H9 (cell line): ENCODE results near the gene MOB3A. TPM values are rescaled to one million over a fixed set of nuclear protein-coding genes. Genes with fewer than 3 reads are reported as not detected.

ENCODE experiments used
- DNase-seq: peaks from one replicate; pipeline ENCODE4 v3.0.0-alpha.2; 2017
- H2AFZ ChIP-seq: one replicate; pipeline ENCODE4 v1.6.1; 2013; ENCODE audit warnings: mild to moderate bottlenecking, low read length, control low read depth, moderate library complexity
- H2AK5ac ChIP-seq: 2 replicates; pipeline ENCODE4 v1.6.1; 2013; ENCODE audit warnings: low read length, control low read depth, mixed read lengths; ENCODE audit not compliant: insufficient read length
- H2BK120ac ChIP-seq: one replicate; pipeline ENCODE4 v1.6.1; 2013; ENCODE audit warnings: low read depth, mild to moderate bottlenecking, low read length, control low read depth, inconsistent platforms; ENCODE audit not compliant: poor library complexity, severe bottlenecking
- H2BK12ac ChIP-seq: 2 replicates; pipeline ENCODE4 v1.6.1; 2013; ENCODE audit warnings: low read length, control low read depth, mixed read lengths, low read depth; ENCODE audit not compliant: insufficient read length
- H2BK15ac ChIP-seq: 2 replicates; pipeline ENCODE4 v1.6.1; 2013; ENCODE audit warnings: low read depth, low read length, control low read depth
- H2BK20ac ChIP-seq: one replicate; pipeline ENCODE4 v1.6.1; 2013; ENCODE audit warnings: low read depth, mild to moderate bottlenecking, low read length, control low read depth, inconsistent platforms; ENCODE audit not compliant: poor library complexity, severe bottlenecking
- H2BK5ac ChIP-seq: 2 replicates; pipeline ENCODE4 v1.6.1; 2013; ENCODE audit warnings: low read length, control low read depth, mixed read lengths; ENCODE audit not compliant: insufficient read length
- H3K14ac ChIP-seq: 2 replicates; pipeline ENCODE4 v1.6.1; 2013; ENCODE audit warnings: low read length, control low read depth; ENCODE audit not compliant: insufficient read depth
- H3K18ac ChIP-seq: 2 replicates; pipeline ENCODE4 v1.6.1; 2013; ENCODE audit warnings: low read depth, mild to moderate bottlenecking, mixed read lengths, low read length, control low read depth; ENCODE audit not compliant: insufficient read length
- H3K23ac ChIP-seq: 2 replicates; pipeline ENCODE4 v1.6.1; 2013; ENCODE audit warnings: low read length, control low read depth, mixed read lengths, low read depth; ENCODE audit not compliant: insufficient read length
- H3K23me2 ChIP-seq: 2 replicates; pipeline ENCODE4 v1.6.1; 2013; ENCODE audit warnings: low read depth, mild to moderate bottlenecking, mixed read lengths, low read length, control low read depth; ENCODE audit not compliant: insufficient read length, poor library complexity, severe bottlenecking
- H3K27ac ChIP-seq: 2 replicates; pipeline ENCODE4 v1.5.1; 2013; ENCODE audit warnings: low read length, control low read depth, mixed read lengths, low read depth; ENCODE audit not compliant: insufficient read length
- H3K27me3 ChIP-seq: 2 replicates; pipeline ENCODE4 v1.6.1; 2013; ENCODE audit warnings: low read length, control low read depth, inconsistent platforms; ENCODE audit not compliant: insufficient read depth
- H3K4ac ChIP-seq: 2 replicates; pipeline ENCODE4 v1.6.1; 2013; ENCODE audit warnings: low read depth, mild to moderate bottlenecking, control low read depth, inconsistent platforms, low read length, moderate library complexity
- H3K4me1 ChIP-seq: 2 replicates; pipeline ENCODE4 v1.6.1; 2013; ENCODE audit warnings: low read length, control low read depth, inconsistent platforms; ENCODE audit not compliant: insufficient read depth
- H3K4me2 ChIP-seq: 2 replicates; pipeline ENCODE4 v1.6.1; 2013; ENCODE audit warnings: low read length, control low read depth, mixed read lengths; ENCODE audit not compliant: insufficient read length, insufficient read depth
- H3K56ac ChIP-seq: 2 replicates; pipeline ENCODE4 v1.6.1; 2013; ENCODE audit warnings: low read depth, mild to moderate bottlenecking, mixed read lengths, low read length, control low read depth; ENCODE audit not compliant: insufficient read length
- H3K79me1 ChIP-seq: 2 replicates; pipeline ENCODE4 v1.6.1; 2013; ENCODE audit warnings: low read depth, mild to moderate bottlenecking, moderate library complexity, low read length, control low read depth, inconsistent platforms; ENCODE audit not compliant: insufficient read depth, poor library complexity, severe bottlenecking
- H3K79me2 ChIP-seq: 2 replicates; pipeline ENCODE4 v1.6.1; 2013; ENCODE audit warnings: low read length, control low read depth, inconsistent platforms; ENCODE audit not compliant: insufficient read depth
- H3K9ac ChIP-seq: 2 replicates; pipeline ENCODE4 v1.6.1; 2013; ENCODE audit warnings: low read length, control low read depth, mixed read lengths; ENCODE audit not compliant: insufficient read length; ENCODE audit errors: extremely low read depth
- H3K9me3 ChIP-seq: one replicate; pipeline ENCODE4 v1.6.1; 2013; ENCODE audit warnings: low read depth, low read length, inconsistent platforms; ENCODE audit not compliant: control insufficient read depth
- H3T11ph ChIP-seq: one replicate; pipeline ENCODE4 v1.6.1; 2013; ENCODE audit warnings: mild to moderate bottlenecking, low read length, control low read depth, inconsistent platforms
- H4K20me1 ChIP-seq: one replicate; pipeline ENCODE4 v1.6.1; 2013; ENCODE audit not compliant: control insufficient read depth, insufficient read length, insufficient read depth
- H4K5ac ChIP-seq: 2 replicates; pipeline ENCODE4 v1.6.1; 2013; ENCODE audit warnings: low read depth, mild to moderate bottlenecking, mixed read lengths, low read length, control low read depth; ENCODE audit not compliant: insufficient read length
- H4K8ac ChIP-seq: replicated peaks from 2 replicates; pipeline ENCODE4 v1.6.1; 2013; ENCODE audit warnings: low read length, control low read depth, mixed read lengths, low read depth; ENCODE audit not compliant: insufficient read length
- H4K91ac ChIP-seq: 2 replicates; pipeline ENCODE4 v1.6.1; 2013; ENCODE audit warnings: low read depth, mild to moderate bottlenecking, moderate library complexity, mixed read lengths, low read length, control low read depth; ENCODE audit not compliant: insufficient read length
- H3K27ac Mint-ChIP-seq, 3 experiments: 2 replicates in 2 of 3; 3 replicates in 1 of 3; pipeline ENCODE4 v1.8.0; 2020 to 2021; ENCODE audit warnings: mixed read lengths in 3 of 3, mild to moderate bottlenecking in 1 of 3, moderate library complexity in 1 of 3
- H3K27me3 Mint-ChIP-seq: 2 replicates; pipeline ENCODE4 v1.8.0; 2021; ENCODE audit warnings: low read depth, mild to moderate bottlenecking, moderate library complexity, mixed read lengths
- H3K36me3 Mint-ChIP-seq, 3 experiments: 2 replicates in 2 of 3; 3 replicates in 1 of 3; pipeline ENCODE4 v1.8.0; 2020 to 2021; ENCODE audit warnings: low read depth in 3 of 3, mixed read lengths in 3 of 3; ENCODE audit not compliant: insufficient read depth in 1 of 3
- H3K4me1 Mint-ChIP-seq, 2 experiments: 2 replicates each; pipeline ENCODE4 v1.8.0; 2020; ENCODE audit warnings: mixed read lengths in 2 of 2
- H3K4me3 Mint-ChIP-seq, 2 experiments: 2 replicates in 1 of 2; 3 replicates in 1 of 2; pipeline ENCODE4 v1.8.0; 2020 to 2021; ENCODE audit warnings: mild to moderate bottlenecking in 2 of 2, mixed read lengths in 2 of 2, moderate library complexity in 1 of 2
- H3K9me3 Mint-ChIP-seq, 2 experiments: 2 replicates in 1 of 2; 3 replicates in 1 of 2; pipeline ENCODE4 v1.8.0; 2020; ENCODE audit warnings: mild to moderate bottlenecking in 2 of 2, mixed read lengths in 2 of 2, moderate library complexity in 1 of 2
- WGBS: extraction: QIAGEN DNeasy Blood & Tissue Kit; methylation state at CpG from one replicate; pipeline ENCODE4 v1.1.7; 2013; ENCODE audit warnings: missing lambda C conversion rate, low lambda C conversion rate, mixed read lengths; ENCODE audit not compliant: insufficient read length; ENCODE audit errors: extremely low coverage; 5-methylcytosine and 5-hydroxymethylcytosine counted together
- total RNA-seq: library from RNA; stranded (reverse); gene quantifications from 2 replicates; pipeline ENCODE4 v1.2.1, GENCODE V29; 2021
- TF ChIP-seq, protein P1 (sequence below): fragments of 200-600 bp; sonication (generic); conservative IDR thresholded peaks from 3 replicates; pipeline ENCODE4 v1.8.0; 2021; ENCODE audit warnings: antibody characterized with exemption, mild to moderate bottlenecking

MOB3A gene
- total RNA-seq, 1 experiment from 2014 or later: 11.5 TPM

DNA sequence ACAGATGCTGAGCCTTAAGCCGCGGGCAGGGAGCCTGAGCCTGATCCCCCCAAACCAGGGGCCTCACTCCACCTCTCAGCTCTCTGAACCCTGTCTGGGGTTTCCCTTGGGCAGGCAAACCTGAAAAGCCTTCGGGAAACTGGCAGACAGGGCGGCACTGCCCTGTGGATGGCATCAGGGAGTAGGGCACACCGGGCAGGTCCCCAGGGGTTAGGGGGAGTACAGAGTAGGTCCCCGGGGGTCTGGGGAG, 54.8 kb downstream of the MOB3A start:
- no peak overlapping the region for H2BK12ac ChIP-seq
- peak overlapping the region; percentile 43; the same call in 1 of the 2 replicates for H3K14ac ChIP-seq
- H2BK120ac ChIP-seq: no peak overlapping the region
- peak overlapping the region; percentile 52 for H4K91ac ChIP-seq
- TF ChIP-seq, protein P1, sequence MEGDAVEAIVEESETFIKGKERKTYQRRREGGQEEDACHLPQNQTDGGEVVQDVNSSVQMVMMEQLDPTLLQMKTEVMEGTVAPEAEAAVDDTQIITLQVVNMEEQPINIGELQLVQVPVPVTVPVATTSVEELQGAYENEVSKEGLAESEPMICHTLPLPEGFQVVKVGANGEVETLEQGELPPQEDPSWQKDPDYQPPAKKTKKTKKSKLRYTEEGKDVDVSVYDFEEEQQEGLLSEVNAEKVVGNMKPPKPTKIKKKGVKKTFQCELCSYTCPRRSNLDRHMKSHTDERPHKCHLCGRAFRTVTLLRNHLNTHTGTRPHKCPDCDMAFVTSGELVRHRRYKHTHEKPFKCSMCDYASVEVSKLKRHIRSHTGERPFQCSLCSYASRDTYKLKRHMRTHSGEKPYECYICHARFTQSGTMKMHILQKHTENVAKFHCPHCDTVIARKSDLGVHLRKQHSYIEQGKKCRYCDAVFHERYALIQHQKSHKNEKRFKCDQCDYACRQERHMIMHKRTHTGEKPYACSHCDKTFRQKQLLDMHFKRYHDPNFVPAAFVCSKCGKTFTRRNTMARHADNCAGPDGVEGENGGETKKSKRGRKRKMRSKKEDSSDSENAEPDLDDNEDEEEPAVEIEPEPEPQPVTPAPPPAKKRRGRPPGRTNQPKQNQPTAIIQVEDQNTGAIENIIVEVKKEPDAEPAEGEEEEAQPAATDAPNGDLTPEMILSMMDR: no peak
- H3K27ac ChIP-seq: no peak overlapping the region
- H3K79me1 ChIP-seq: peaks cover 4% of the 10 kb centered on the region
- peak overlapping the region; percentile 18 to 88 (median 53); a peak in 3 of 7 replicates for H3K27ac Mint-ChIP-seq
- peak overlapping the region; percentile 47 for H3K18ac ChIP-seq
- no peaks in the 10 kb centered on the region; the same call in 1 of the 2 replicates for H3K4me1 ChIP-seq
- no peaks in the 10 kb centered on the region for H3K27me3 Mint-ChIP-seq
- H2BK20ac ChIP-seq: no peak overlapping the region
- no peak overlapping the region for H3K4me3 Mint-ChIP-seq
- no CpG with 5 or more reads among the region's 6 CpGs for WGBS
- H3K9ac ChIP-seq: no peak overlapping the region
- H3K36me3 Mint-ChIP-seq: peaks cover 7 to 31% (median 27%) of the 10 kb centered on the region in 3 experiments
- no peak overlapping the region for H2AFZ ChIP-seq
- H3K27me3 ChIP-seq: no peaks in the 10 kb centered on the region
- peaks cover 0 to under 1% of the 10 kb centered on the region in 2 experiments; a peak in 1 of 5 replicates for H3K9me3 Mint-ChIP-seq
- no peak overlapping the region for H2AK5ac ChIP-seq
- H3K79me2 ChIP-seq: no peaks in the 10 kb centered on the region
- no peak overlapping the region for H3K56ac ChIP-seq
- H3K4me1 Mint-ChIP-seq: peaks cover 8 to 19% of the 10 kb centered on the region in 2 experiments
- H3K9me3 ChIP-seq: no peaks in the 10 kb centered on the region
- no peak for DNase-seq
- no peak overlapping the region for H3T11ph ChIP-seq
- H4K5ac ChIP-seq: no peak overlapping the region
- H2BK15ac ChIP-seq: no peak overlapping the region
- no peak overlapping the region for H2BK5ac ChIP-seq
- H3K4me2 ChIP-seq: no peak overlapping the region
- H4K8ac ChIP-seq: no peak overlapping the region
- peak overlapping the region; percentile 25; the same call in 1 of the 2 replicates for H3K4ac ChIP-seq
- no peak overlapping the region for H3K23ac ChIP-seq
- H4K20me1 ChIP-seq: peaks cover 4% of the 10 kb centered on the region
- no peaks in the 10 kb centered on the region for H3K23me2 ChIP-seq
